ENCODE results near the gene MINDY4.

DNA sequence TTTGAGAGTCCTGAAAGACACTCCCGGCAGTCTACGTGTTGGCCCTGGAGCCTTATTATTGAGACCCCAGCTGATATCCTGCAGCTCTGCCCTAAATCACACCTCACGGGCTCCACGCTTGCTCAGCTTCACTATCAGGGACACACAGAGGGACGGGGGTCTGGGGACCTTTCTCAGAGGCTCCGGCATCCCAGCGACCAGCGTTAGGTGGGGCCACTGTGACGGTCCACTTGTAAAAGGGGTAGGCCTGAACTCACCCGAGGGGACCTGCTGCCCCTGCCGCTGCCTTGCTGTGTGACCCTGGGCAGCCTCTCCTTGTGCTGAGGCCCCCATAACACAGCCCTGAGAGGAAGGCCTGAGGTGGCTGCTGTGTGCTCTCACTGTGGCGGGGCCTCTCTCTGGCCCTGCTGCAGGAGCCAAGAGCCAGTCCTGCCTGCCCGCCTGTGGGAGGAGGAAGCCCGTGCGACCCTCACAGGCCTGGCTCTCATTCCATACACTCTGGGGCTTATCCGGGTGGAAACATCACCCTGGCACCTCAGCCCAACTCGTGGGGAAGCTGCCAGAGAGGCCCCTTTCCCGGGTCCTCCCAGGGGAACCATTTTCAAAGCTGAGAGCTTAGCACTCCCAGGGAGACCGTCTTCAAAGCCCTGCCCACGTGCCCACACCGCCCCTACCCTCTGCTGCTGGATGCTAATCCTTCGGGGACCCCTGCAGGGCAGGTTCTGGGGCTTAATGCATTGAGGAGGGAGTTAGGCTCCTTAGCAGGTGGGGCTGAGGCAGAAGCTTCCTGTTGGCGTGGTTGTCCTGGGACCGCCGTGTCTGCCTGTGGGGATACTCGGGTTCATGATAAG lies 162.1 kb downstream of the MINDY4 start:
- TF ChIP-seq POLR2A (IDR thresholded peaks at IDR 0.05; ENCODE audit: low read depth) (no peak), CTCF (IDR thresholded peaks at IDR 0.05) (no peak), POLR2AphosphoS5 (IDR thresholded peaks at IDR 0.05) (no peak), EP300 (IDR thresholded peaks at IDR 0.05) (no peak)
